ENCODE results near the gene BOD1.

DNA sequence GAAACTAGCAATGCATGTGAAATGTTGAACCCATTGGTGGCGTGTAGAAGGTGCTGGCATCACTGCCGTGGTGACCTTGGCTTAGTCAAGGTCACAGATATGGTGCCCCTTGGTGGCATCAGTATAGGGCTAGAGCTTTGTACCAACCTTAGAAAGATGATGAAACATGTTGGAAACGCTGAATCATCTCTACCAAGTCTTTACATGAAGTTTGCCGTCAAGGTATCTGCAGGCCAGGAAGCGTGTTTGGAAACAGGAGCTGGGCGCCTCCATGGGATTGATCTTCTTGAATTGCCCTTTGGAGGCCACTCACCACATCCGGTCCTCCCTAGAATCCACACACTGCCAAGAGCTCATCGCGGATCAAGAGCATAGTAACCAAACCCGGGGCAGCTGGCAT is 16.9 kb upstream of the BOD1 start:
- no peak for TF ChIP-seq POLR2AphosphoS5 (IDR thresholded peaks at IDR 0.05; ENCODE audit: borderline replicate concordance, low read depth, low read length)
- TF ChIP-seq EZH2 (IDR thresholded peaks at IDR 0.05), result no peak

Measured in SK-N-MC (cell line).